GM21723 (cell line): ENCODE results near the gene POLR3E.
"Not testable (repeated sequence)": the region's sequence is repeated elsewhere in the genome, so short reads cannot be mapped to it uniquely, and the experiment has no call there.

ENCODE experiments used
- ATAC-seq: cut with Tn5 transposase; IDR thresholded peaks from one replicate; pipeline ENCODE4 v1.9.1; 2021; ENCODE audit warnings: mild to moderate bottlenecking, moderate library complexity; ENCODE audit not compliant: unreplicated experiment

The POLR3E gene

GRCh38 chr16:22333457-22333994, 36.3 kb downstream of the POLR3E start:
- ATAC-seq: no peak

- no peak for ATAC-seq
These were observed 38.5 kb downstream of the POLR3E start for GRCh38 chr16:22335668-22336246.

GRCh38 chr16:22336581-22336980, 39.4 kb downstream of the POLR3E start:
- no peak for ATAC-seq

- no peak for ATAC-seq
These were observed 39.8 kb downstream of the POLR3E start for GRCh38 chr16:22337045-22337444.

GRCh38 chr16:22337849-22338635, 40.8 kb downstream of the POLR3E start:
- ATAC-seq: no peak

GRCh38 chr16:22340945-22341344, 43.7 kb downstream of the POLR3E start:
- ATAC-seq: no peak

- no peak for ATAC-seq
These were observed 44.9 kb downstream of the POLR3E start for GRCh38 chr16:22342082-22342481.

- no peak for ATAC-seq
These were observed 49.3 kb downstream of the POLR3E start for GRCh38 chr16:22346483-22346882.

- ATAC-seq: no peak
These were observed 50.1 kb downstream of the POLR3E start for GRCh38 chr16:22347100-22347820.

- no peak for ATAC-seq
These were observed 51.1 kb downstream of the POLR3E start for GRCh38 chr16:22348291-22348690.

GRCh38 chr16:22351017-22351416, 53.8 kb downstream of the POLR3E start:
- ATAC-seq: not testable (repeated sequence)

- ATAC-seq: no peak
These were observed 54.9 kb downstream of the POLR3E start for GRCh38 chr16:22352140-22352539.

- no peak for ATAC-seq
These were observed 55.5 kb downstream of the POLR3E start for GRCh38 chr16:22352723-22353122.

GRCh38 chr16:22353191-22353919, 56.1 kb downstream of the POLR3E start:
- ATAC-seq: no peak

GRCh38 chr16:22353933-22354541, 56.8 kb downstream of the POLR3E start:
- ATAC-seq: no peak

GRCh38 chr16:22355487-22355908, 58.3 kb downstream of the POLR3E start:
- no peak for ATAC-seq

GRCh38 chr16:22356930-22357634, 59.9 kb downstream of the POLR3E start:
- ATAC-seq: peak; percentile 13

GRCh38 chr16:22357635-22357971, 60.4 kb downstream of the POLR3E start:
- ATAC-seq: peak; percentile 63

GRCh38 chr16:22358000-22358399, 60.8 kb downstream of the POLR3E start:
- ATAC-seq: no peak

GRCh38 chr16:22359679-22360078, 62.5 kb downstream of the POLR3E start:
- no peak for ATAC-seq
